Gastroesophageal sphincter (tissue), 3 donors: ENCODE measurements around the gene MTA3.

ENCODE experiments used
- CTCF ChIP-seq, 4 experiments: fragments of 200-600 bp in 2 of 4; fragments of 450-650 bp in 2 of 4; sonication (generic) in 1 of 4; IDR thresholded peaks; one replicate each; pipeline ENCODE4 v1.5.1; 2017 to 2019; ENCODE audit warnings: antibody characterized with exemption in 4 of 4, mild to moderate bottlenecking in 2 of 4, moderate library complexity in 2 of 4
- POLR2AphosphoS5 ChIP-seq: sonication (generic); formaldehyde crosslinking; IDR thresholded peaks from one replicate; pipeline ENCODE4 v1.6.1; 2017; ENCODE audit warnings: antibody characterized with exemption

GRCh38 chr2:42721898-42722297, 153.5 kb downstream of the MTA3 start:
- TF ChIP-seq CTCF (IDR thresholded peaks at IDR 0.05) (no peak), POLR2AphosphoS5 (no peak)
